Transverse colon (tissue), 3 donors: Measurements from ENCODE around the gene GCM1.

ENCODE experiments used
- POLR2A ChIP-seq: fragments of 450-650 bp; IDR thresholded peaks from one replicate; pipeline ENCODE4 v1.6.1; 2016; ENCODE audit warnings: antibody characterized with exemption, mild to moderate bottlenecking, moderate library complexity
- TF ChIP-seq, protein P1 (sequence below), 5 experiments: fragments of 200-600 bp in 3 of 5; fragments of 450-650 bp in 2 of 5; sonication (generic) in 3 of 5; IDR thresholded peaks; 1 replicate in 2 of 5; 2 replicates in 3 of 5; pipeline ENCODE4 v1.5.1; 2016 to 2017; ENCODE audit warnings: antibody characterized with exemption in 5 of 5, inconsistent platforms in 3 of 5, mild to moderate bottlenecking in 2 of 5, moderate library complexity in 1 of 5

DNA sequence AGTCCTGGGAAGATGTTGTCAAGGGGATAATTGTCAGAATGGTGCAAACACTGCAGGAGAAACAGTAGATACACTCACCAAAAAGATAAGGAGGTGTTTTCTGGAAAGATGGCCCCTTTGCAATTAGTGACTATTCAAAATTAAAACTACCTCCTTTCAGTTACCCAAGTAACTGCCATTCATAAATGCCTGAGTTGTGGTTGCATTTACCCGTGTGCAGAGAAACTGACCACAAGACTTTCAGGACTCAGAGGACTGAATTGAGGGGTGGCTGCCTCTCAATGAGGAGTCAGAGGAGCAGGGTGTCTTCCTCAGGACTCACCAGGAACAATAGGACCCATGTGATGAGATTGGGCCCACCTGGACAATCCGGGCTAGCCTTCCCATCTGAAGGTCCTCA is 39.0 kb downstream of the GCM1 start:
- TF ChIP-seq, protein P1, sequence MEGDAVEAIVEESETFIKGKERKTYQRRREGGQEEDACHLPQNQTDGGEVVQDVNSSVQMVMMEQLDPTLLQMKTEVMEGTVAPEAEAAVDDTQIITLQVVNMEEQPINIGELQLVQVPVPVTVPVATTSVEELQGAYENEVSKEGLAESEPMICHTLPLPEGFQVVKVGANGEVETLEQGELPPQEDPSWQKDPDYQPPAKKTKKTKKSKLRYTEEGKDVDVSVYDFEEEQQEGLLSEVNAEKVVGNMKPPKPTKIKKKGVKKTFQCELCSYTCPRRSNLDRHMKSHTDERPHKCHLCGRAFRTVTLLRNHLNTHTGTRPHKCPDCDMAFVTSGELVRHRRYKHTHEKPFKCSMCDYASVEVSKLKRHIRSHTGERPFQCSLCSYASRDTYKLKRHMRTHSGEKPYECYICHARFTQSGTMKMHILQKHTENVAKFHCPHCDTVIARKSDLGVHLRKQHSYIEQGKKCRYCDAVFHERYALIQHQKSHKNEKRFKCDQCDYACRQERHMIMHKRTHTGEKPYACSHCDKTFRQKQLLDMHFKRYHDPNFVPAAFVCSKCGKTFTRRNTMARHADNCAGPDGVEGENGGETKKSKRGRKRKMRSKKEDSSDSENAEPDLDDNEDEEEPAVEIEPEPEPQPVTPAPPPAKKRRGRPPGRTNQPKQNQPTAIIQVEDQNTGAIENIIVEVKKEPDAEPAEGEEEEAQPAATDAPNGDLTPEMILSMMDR (IDR thresholded peaks at IDR 0.05): no peak
- no peak for TF ChIP-seq POLR2A
